Subcutaneous abdominal adipose tissue (tissue), 5 donors: Measurements from ENCODE around the gene FHAD1.

Experiments used
- H3K27ac ChIP-seq: one replicate; pipeline ENCODE4 v1.7.0; 2013; ENCODE audit warnings: low read depth, mild to moderate bottlenecking, inconsistent platforms, low read length, moderate library complexity
- H3K27me3 ChIP-seq, 5 donors: one replicate each; pipeline ENCODE4 v1.7.0; 2013; ENCODE audit warnings: low read length in 5 of 5, inconsistent platforms in 1 of 5; ENCODE audit not compliant: control insufficient read depth in 5 of 5, insufficient read depth in 4 of 5
- H3K36me3 ChIP-seq, 5 donors: one replicate each; pipeline ENCODE4 v1.7.0; 2013; ENCODE audit warnings: low read length in 5 of 5; ENCODE audit not compliant: control insufficient read depth in 5 of 5, insufficient read depth in 5 of 5
- H3K4me1 ChIP-seq, 5 donors: one replicate each; pipeline ENCODE4 v1.7.0; 2013; ENCODE audit warnings: low read length in 5 of 5, mild to moderate bottlenecking in 3 of 5, moderate library complexity in 1 of 5; ENCODE audit not compliant: control insufficient read depth in 5 of 5, insufficient read depth in 5 of 5
- H3K4me3 ChIP-seq, 5 donors: one replicate each; pipeline ENCODE4 v1.7.0; 2013; ENCODE audit warnings: low read length in 5 of 5, low read depth in 1 of 5
- H3K9ac ChIP-seq, 5 donors: one replicate each; pipeline ENCODE4 v1.7.0; 2013; ENCODE audit warnings: low read length in 5 of 5, mild to moderate bottlenecking in 4 of 5, moderate library complexity in 3 of 5
- H3K9me3 ChIP-seq, 5 donors: one replicate each; pipeline ENCODE4 v1.7.0; 2013; ENCODE audit warnings: low read length in 5 of 5; ENCODE audit not compliant: control insufficient read depth in 5 of 5
- donor health status: healthy.
- donor health status: healthy.
- donor health status: healthy.
- donor health status: healthy.
- donor health status: healthy.

The FHAD1 gene

DNA sequence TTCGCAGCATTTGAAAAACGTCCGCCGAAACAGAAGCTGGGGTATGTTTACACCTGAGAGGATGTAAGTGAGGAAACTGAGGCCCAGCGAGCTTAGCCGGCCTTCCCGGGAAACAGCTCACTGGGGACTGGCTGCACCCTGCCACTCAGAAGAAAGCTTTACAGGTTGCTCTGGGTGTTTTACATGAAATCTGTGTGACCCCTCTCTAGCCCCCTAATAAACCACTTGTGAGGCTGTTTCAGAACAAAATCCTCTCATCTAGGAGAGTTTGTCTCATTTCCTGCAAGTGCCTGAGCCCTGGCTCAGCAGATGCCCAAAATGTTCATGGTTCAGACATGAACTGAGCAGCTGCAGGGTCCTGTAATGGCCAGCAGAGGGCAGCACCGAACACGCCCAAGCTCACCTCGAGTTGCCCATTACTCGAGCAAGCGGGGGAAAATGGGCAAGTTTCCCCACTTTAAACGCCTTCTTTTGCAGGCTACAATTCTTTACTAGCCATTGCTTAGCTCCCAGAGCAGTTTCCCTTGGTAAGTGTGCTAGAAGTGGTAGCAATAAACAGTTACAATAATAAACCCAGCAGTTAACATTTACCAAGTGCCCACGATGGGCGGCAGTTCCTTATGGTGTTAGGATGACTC lies 76.4 kb downstream of the FHAD1 start:
- H3K36me3 ChIP-seq: no peaks in the 10 kb centered on the region
- peaks cover 1 to 21% (median 12%) of the 10 kb centered on the region in 5 donors for H3K4me1 ChIP-seq
- H3K9ac ChIP-seq: peak overlapping the region in 1 of 5 donors; percentile 30
- peaks cover 2 to 20% (median 7%) of the 10 kb centered on the region in 5 donors for H3K27me3 ChIP-seq
- peaks cover 0 to 10% (median 7%) of the 10 kb centered on the region in 5 donors for H3K9me3 ChIP-seq
- H3K27ac ChIP-seq: no peak overlapping the region
- H3K4me3 ChIP-seq: no peak overlapping the region

DNA sequence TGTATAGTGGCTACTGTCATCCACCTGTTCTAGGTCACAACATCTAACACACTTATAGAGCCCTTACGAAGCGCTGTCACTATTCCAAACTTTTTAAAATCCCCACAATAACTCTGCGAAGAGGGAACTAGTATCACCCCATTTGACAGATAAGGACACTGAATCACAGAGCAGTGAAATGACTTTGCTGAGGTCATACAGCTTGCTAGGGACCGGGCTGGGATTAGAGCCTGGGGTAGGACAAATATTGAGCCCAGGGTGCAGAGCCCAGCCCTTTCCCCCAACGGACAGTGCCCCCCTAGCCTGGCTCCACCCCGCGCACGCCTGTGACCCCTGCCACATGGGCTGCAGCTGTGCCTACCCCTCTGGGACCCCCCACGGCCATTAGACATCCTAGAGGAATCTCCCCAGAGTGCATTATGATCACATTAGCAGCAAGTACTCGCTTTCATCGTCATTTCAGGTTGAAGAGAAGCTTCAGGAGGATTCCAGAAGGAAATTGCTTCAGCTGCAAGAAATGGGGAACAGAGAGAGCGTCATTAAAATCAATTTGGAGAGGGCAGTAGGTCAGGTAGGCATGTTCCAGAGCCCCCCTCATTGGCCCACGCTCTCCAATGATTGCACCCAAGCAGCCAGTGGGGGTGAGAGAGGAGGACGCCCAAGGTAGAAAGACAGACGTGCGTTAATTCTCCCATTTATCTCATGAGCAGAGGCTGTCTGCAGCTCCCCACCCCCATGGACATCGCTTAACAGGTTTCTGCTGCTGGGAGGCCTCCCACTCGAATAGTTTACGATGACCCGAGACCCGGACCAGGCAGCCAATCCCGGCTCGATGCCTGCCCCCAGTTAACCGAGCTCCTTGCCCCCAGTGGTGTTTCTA lies 77.2 kb downstream of the FHAD1 start:
- H3K4me1 ChIP-seq: peaks cover 6 to 29% (median 20%) of the 10 kb centered on the region in 5 donors

DNA sequence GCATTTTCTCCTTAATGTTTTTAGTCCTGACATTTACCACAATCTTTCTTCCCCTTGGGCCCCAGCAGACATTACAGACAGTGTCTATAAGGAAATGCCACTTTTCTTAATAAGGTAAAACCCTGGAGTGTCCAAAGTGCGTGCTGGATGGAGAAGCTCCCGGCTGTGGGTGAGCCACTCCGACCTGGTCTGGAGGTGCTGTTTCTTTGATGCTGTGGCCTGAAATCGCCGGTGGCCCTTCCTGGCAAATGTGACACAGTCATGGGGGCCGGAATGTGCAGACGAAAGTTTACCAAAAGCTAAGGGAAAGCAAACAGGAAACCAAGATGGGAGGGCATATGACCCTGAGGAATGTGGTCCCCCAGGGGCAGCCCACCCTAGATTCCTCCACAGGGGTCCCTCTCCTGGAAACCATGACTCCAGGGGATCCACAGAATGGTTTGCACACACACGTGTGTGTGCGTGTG lies 77.9 kb downstream of the FHAD1 start:
- Histone ChIP-seq H3K27me3 (peaks cover 2 to 28% (median 7%) of the 10 kb centered on the region in 5 donors), H3K4me1 (peaks cover 11 to 36% (median 26%) of the 10 kb centered on the region in 5 donors), H3K9me3 (peaks cover 0 to 9% (median 7%) of the 10 kb centered on the region in 5 donors), H3K36me3 (no peaks in the 10 kb centered on the region), H3K9ac (no peak overlapping the region), H3K4me3 (no peak overlapping the region), H3K27ac (no peak overlapping the region)

More for the DNA sequence above, 77.2 kb downstream of the FHAD1 start:
- H3K27me3 ChIP-seq: peaks cover 2 to 21% (median 7%) of the 10 kb centered on the region in 5 donors
- no peak overlapping the region for H3K9ac ChIP-seq
- H3K9me3 ChIP-seq: peaks cover 0 to 10% (median 7%) of the 10 kb centered on the region in 5 donors
- no peak overlapping the region for H3K4me3 ChIP-seq
- H3K36me3 ChIP-seq: no peaks in the 10 kb centered on the region
- no peak overlapping the region for H3K27ac ChIP-seq

GRCh38 chr1:15325375-15326085 lies 78.5 kb downstream of the FHAD1 start:
- peaks cover 11 to 37% (median 26%) of the 10 kb centered on the region in 5 donors for H3K4me1 ChIP-seq
- H3K4me3 ChIP-seq: no peak overlapping the region
- H3K9ac ChIP-seq: no peak overlapping the region
- H3K27ac ChIP-seq: no peak overlapping the region
- peaks cover 0 to 3% (median 2%) of the 10 kb centered on the region in 5 donors for H3K9me3 ChIP-seq
- H3K27me3 ChIP-seq: peaks cover 2 to 29% (median 7%) of the 10 kb centered on the region in 5 donors
- H3K36me3 ChIP-seq: no peaks in the 10 kb centered on the region

- H3K36me3 ChIP-seq: no peaks in the 10 kb centered on the region
- no peaks in the 10 kb centered on the region for H3K9me3 ChIP-seq
- no peak overlapping the region for H3K27ac ChIP-seq
- H3K27me3 ChIP-seq: peaks cover 2 to 29% (median 7%) of the 10 kb centered on the region in 5 donors
- no peak overlapping the region for H3K4me3 ChIP-seq
- peaks cover 11 to 37% (median 26%) of the 10 kb centered on the region in 5 donors for H3K4me1 ChIP-seq
- H3K9ac ChIP-seq: no peak overlapping the region
Measured at GRCh38 chr1:15326691-15327588, 79.9 kb downstream of the FHAD1 start.

DNA sequence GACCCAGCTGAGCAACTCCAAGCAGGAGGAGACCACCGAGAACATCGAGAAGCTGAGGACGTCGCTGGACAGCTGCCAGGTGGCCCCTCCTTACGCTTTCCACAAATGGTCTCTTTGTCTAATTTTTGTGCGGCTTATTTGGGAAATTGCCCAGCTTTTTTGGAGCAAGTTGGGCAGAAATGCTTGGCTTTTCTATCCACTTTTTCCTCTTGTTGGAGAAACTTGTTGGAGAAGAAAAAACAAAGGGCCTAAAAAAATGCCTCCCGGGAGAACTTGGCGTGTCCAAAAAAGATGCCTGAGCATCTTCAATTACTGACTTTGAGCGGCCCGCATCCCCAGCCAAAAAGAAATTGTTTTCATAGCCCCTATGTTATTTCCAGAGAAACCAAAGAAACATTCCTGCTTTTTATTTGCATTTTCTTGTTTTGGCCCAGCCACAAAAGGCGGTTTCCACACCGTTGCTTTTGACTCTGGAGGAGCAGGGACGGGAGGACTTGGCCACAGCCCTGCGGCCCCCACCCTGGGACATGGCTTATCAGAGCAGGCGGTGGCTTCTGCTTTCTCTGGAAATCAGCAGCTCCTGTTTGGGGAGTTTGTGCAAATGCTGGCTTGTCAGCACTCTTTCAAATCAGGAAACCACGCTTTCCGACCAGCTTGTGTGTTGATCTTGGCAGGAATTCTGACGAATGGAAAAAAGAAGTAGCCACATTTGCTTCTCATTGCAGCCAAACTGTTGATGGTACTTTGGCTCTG lies 81.5 kb downstream of the FHAD1 start:
- no peaks in the 10 kb centered on the region for H3K9me3 ChIP-seq
- H3K4me1 ChIP-seq: peaks cover 11 to 43% (median 28%) of the 10 kb centered on the region in 5 donors
- H3K27me3 ChIP-seq: peaks cover 2 to 29% (median 7%) of the 10 kb centered on the region in 5 donors
- H3K27ac ChIP-seq: no peak overlapping the region
- no peaks in the 10 kb centered on the region for H3K36me3 ChIP-seq
- peak overlapping the region in 1 of 5 donors; percentile 13 for H3K9ac ChIP-seq
- peak overlapping the region in 2 of 5 donors; percentile 4 to 17 for H3K4me3 ChIP-seq

DNA sequence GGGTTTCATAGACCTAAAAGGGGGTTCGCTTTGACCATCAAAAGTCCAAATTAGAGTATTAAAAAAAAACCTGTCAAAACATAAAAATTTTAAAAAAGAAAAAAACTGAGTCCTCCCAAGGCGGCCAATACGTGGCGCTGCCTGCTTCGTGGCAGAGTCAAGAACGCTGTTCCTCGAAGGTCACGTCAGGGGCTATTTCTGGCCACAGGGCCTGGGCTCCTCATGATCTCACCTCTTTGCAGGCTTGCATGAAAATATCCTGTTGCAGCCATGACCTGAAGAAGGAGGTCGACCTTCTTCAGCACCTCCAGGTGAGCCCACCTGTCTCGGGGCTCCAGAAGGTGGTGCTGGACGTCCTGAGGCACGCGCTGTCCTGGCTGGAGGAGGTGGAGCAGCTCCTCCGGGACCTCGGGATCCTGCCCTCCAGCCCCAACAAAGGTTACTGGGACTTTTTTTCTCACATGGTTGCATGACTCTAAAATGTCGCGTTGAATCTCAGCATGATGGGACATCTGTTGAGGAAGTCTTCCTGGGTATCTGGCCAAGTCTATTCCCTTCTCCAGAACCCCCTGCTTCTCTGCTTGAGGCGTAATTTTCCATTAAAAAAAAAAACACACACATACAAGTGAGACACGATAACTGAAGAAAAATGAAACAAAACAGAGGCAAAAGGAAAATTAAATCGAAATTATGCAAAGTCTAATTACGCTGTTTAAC lies 82.2 kb downstream of the FHAD1 start:
- H3K9me3 ChIP-seq: no peaks in the 10 kb centered on the region
- H3K4me3 ChIP-seq: peak overlapping the region in 2 of 5 donors; percentile 4 to 17
- H3K9ac ChIP-seq: peak overlapping the region in 1 of 5 donors; percentile 13
- H3K27me3 ChIP-seq: peaks cover 0 to 26% (median 3%) of the 10 kb centered on the region in 5 donors
- no peaks in the 10 kb centered on the region for H3K36me3 ChIP-seq
- H3K27ac ChIP-seq: no peak overlapping the region
- H3K4me1 ChIP-seq: peaks cover 11 to 38% (median 25%) of the 10 kb centered on the region in 5 donors

DNA sequence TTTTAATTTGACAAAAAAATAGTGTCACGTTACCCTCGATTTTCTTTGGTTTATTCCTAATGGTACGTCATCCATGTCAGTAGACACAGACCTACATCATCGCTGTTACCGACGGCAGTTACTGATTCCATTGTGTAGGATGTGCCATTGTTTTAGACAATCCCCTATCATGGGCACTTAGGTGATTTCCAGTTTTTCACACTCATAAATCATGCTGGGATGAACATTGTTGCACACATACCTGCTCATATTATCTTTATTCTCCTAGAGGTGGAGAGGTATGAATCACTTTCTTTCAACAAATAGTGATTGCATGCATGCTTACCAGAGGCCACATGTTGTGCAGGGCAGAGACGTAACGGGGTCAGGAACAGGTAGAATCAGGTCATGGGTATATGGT lies 83.0 kb downstream of the FHAD1 start:
- H3K4me1 ChIP-seq: peaks cover 11 to 38% (median 25%) of the 10 kb centered on the region in 5 donors
- H3K9me3 ChIP-seq: no peaks in the 10 kb centered on the region
- H3K4me3 ChIP-seq: no peak overlapping the region
- peaks cover 0 to 24% (median 2%) of the 10 kb centered on the region in 5 donors for H3K27me3 ChIP-seq
- H3K36me3 ChIP-seq: no peaks in the 10 kb centered on the region
- H3K9ac ChIP-seq: no peak overlapping the region
- H3K27ac ChIP-seq: no peak overlapping the region
